HepG2 (cell line): ENCODE measurements around the gene TPM1. TPM values are rescaled to one million over a fixed set of nuclear protein-coding genes. Genes with fewer than 3 reads are reported as not detected.

Experiments used
- AHR ChIP-seq: IDR thresholded peaks from 2 replicates; pipeline ENCODE4 v1.6.1; 2018; ENCODE audit warnings: missing genetic modification reagents, missing compliant biosample characterization
- ATF7 ChIP-seq, 2 experiments: fragments of 450-650 bp in 1 of 2; sonication (generic) in 1 of 2; formaldehyde crosslinking in 1 of 2; IDR thresholded peaks; 2 replicates each; pipeline versions ENCODE4 v1.4.0 to v1.6.1; 2016 to 2020; ENCODE audit warnings: antibody characterized with exemption in 1 of 2, mild to moderate bottlenecking in 1 of 2, missing genetic modification reagents in 1 of 2
- FOXM1 ChIP-seq: sonication (generic); formaldehyde crosslinking; IDR thresholded peaks from 2 replicates; pipeline ENCODE4 v1.5.0; 2020; ENCODE audit warnings: missing genetic modification reagents
- MEF2D ChIP-seq: sonication (generic); formaldehyde crosslinking; IDR thresholded peaks from 2 replicates; pipeline ENCODE4 v1.5.1; 2020; ENCODE audit warnings: mild to moderate bottlenecking, missing genetic modification reagents
- SYNCRIP ChIP-seq: fragments of 200-400 bp; formaldehyde crosslinking; IDR thresholded peaks from 2 replicates; pipeline ENCODE4 v1.6.1; 2018; ENCODE audit warnings: mild to moderate bottlenecking, low read depth, low read length; ENCODE audit not compliant: insufficient read depth
- ZNF766 ChIP-seq: sonication (generic); formaldehyde crosslinking; IDR thresholded peaks from 2 replicates; pipeline ENCODE4 v1.5.0; 2020; ENCODE audit warnings: missing genetic modification reagents, borderline replicate concordance
- polyA plus RNA-seq, 8 experiments: library from polyadenylated mRNA; depleted of rRNA in 3 of 8; stranded (reverse) in 7 of 8; unstranded in 1 of 8; fragments of >200 nt; fragmentation: Illumina TruSeq in 4 of 8; extraction: Trizol in 4 of 8; gene quantifications; 2 replicates each; pipeline versions ENCODE4 v1.2.1 to v1.2.3, GENCODE V29; 2011 to 2016; ENCODE audit warnings: low read depth in 4 of 8, missing spikeins in 1 of 8, mixed read lengths in 1 of 8; ENCODE audit not compliant: insufficient read depth in 1 of 8
- total RNA-seq, 5 experiments: library from RNA; depleted of rRNA; stranded (reverse); fragments of >200 nt; fragmentation: Illumina TruSeq; extraction: Trizol; gene quantifications; 2 replicates each; pipeline ENCODE4 v1.2.3, GENCODE V29; 2016; ENCODE audit warnings: low read depth in 1 of 5
- TF ChIP-seq, protein P1 (sequence below): sonication (generic); formaldehyde crosslinking; conservative IDR thresholded peaks from 2 replicates; pipeline ENCODE4 v1.4.0; 2020; ENCODE audit warnings: missing genetic modification reagents
- TF ChIP-seq, protein P2 (sequence below): sonication (generic); formaldehyde crosslinking; IDR thresholded peaks from 2 replicates; pipeline ENCODE4 v1.4.0; 2020; ENCODE audit warnings: mild to moderate bottlenecking, missing genetic modification reagents, borderline replicate concordance
- TF ChIP-seq, protein P3 (sequence below): sonication (generic); formaldehyde crosslinking; IDR thresholded peaks from 2 replicates; pipeline ENCODE4 v1.4.0; 2020; ENCODE audit warnings: mild to moderate bottlenecking, missing genetic modification reagents
- TF ChIP-seq, protein P4 (sequence below): IDR thresholded peaks from 2 replicates; pipeline ENCODE4 v1.6.1; 2012; ENCODE audit warnings: inconsistent platforms

TPM1 gene
- total and polyA plus RNA-seq, 2 of the 13 experiments (the other 11 are each of a cell fraction or from before 2014, with no cell fraction given): 98.9 to 109 TPM

DNA sequence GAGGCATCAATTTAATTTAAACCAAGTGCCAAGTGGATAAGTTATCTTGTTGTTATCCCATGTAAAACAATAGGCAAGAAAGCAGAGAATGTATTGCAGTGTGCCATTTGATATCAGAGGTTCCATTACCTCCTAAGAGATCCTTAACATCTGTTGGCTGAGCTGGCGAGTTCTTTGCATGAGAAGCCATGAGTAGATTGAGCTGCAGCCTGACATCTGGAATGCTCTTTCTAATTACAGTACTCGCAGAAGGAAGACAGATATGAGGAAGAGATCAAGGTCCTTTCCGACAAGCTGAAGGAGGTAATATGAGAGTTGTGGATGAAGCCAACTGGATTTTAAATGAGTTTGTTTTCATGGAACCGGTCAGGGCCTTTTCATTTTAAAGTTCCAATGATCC, 19.4 kb downstream of the TPM1 start (continued):
- TF ChIP-seq, protein P1, sequence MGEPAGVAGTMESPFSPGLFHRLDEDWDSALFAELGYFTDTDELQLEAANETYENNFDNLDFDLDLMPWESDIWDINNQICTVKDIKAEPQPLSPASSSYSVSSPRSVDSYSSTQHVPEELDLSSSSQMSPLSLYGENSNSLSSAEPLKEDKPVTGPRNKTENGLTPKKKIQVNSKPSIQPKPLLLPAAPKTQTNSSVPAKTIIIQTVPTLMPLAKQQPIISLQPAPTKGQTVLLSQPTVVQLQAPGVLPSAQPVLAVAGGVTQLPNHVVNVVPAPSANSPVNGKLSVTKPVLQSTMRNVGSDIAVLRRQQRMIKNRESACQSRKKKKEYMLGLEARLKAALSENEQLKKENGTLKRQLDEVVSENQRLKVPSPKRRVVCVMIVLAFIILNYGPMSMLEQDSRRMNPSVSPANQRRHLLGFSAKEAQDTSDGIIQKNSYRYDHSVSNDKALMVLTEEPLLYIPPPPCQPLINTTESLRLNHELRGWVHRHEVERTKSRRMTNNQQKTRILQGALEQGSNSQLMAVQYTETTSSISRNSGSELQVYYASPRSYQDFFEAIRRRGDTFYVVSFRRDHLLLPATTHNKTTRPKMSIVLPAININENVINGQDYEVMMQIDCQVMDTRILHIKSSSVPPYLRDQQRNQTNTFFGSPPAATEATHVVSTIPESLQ: no peak
- TF ChIP-seq MEF2D (CRISPR knock-in tag): no peak
- no peak for TF ChIP-seq ZNF766 (CRISPR knock-in tag)
- TF ChIP-seq, protein P2, sequence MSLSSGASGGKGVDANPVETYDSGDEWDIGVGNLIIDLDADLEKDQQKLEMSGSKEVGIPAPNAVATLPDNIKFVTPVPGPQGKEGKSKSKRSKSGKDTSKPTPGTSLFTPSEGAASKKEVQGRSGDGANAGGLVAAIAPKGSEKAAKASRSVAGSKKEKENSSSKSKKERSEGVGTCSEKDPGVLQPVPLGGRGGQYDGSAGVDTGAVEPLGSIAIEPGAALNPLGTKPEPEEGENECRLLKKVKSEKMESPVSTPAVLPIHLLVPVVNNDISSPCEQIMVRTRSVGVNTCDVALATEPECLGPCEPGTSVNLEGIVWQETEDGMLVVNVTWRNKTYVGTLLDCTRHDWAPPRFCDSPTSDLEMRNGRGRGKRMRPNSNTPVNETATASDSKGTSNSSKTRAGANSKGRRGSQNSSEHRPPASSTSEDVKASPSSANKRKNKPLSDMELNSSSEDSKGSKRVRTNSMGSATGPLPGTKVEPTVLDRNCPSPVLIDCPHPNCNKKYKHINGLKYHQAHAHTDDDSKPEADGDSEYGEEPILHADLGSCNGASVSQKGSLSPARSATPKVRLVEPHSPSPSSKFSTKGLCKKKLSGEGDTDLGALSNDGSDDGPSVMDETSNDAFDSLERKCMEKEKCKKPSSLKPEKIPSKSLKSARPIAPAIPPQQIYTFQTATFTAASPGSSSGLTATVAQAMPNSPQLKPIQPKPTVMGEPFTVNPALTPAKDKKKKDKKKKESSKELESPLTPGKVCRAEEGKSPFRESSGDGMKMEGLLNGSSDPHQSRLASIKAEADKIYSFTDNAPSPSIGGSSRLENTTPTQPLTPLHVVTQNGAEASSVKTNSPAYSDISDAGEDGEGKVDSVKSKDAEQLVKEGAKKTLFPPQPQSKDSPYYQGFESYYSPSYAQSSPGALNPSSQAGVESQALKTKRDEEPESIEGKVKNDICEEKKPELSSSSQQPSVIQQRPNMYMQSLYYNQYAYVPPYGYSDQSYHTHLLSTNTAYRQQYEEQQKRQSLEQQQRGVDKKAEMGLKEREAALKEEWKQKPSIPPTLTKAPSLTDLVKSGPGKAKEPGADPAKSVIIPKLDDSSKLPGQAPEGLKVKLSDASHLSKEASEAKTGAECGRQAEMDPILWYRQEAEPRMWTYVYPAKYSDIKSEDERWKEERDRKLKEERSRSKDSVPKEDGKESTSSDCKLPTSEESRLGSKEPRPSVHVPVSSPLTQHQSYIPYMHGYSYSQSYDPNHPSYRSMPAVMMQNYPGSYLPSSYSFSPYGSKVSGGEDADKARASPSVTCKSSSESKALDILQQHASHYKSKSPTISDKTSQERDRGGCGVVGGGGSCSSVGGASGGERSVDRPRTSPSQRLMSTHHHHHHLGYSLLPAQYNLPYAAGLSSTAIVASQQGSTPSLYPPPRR (CRISPR knock-in tag): no peak
- no peak for TF ChIP-seq SYNCRIP
- TF ChIP-seq ATF7 (IDR thresholded peaks at IDR 0.05): no peak
- TF ChIP-seq ATF7 (CRISPR knock-in tag; IDR thresholded peaks at IDR 0.05): no peak
- no peak for TF ChIP-seq FOXM1 (CRISPR knock-in tag)
- TF ChIP-seq, protein P3, sequence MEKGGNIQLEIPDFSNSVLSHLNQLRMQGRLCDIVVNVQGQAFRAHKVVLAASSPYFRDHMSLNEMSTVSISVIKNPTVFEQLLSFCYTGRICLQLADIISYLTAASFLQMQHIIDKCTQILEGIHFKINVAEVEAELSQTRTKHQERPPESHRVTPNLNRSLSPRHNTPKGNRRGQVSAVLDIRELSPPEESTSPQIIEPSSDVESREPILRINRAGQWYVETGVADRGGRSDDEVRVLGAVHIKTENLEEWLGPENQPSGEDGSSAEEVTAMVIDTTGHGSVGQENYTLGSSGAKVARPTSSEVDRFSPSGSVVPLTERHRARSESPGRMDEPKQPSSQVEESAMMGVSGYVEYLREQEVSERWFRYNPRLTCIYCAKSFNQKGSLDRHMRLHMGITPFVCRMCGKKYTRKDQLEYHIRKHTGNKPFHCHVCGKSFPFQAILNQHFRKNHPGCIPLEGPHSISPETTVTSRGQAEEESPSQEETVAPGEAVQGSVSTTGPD (CRISPR knock-in tag): no peak
- no peak for TF ChIP-seq AHR
- TF ChIP-seq, protein P4, sequence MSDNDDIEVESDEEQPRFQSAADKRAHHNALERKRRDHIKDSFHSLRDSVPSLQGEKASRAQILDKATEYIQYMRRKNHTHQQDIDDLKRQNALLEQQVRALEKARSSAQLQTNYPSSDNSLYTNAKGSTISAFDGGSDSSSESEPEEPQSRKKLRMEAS: no peak
